Skeletal muscle cell (primary cell): ENCODE results near the gene FBLIM1.

Source experiments
- DNase-seq: peaks from one replicate; pipeline ENCODE4 v3.0.0-alpha.2; 2010; ENCODE audit warnings: low read depth
- H3K4me3 ChIP-seq: 2 replicates; pipeline ENCODE4 v1.5.1; 2011; ENCODE audit warnings: low read depth, mild to moderate bottlenecking, control low read depth, low read length, moderate library complexity

FBLIM1 gene

GRCh38 chr1:15740924-15741850, 17.4 kb upstream of the FBLIM1 start:
- H3K4me3 ChIP-seq: no peak overlapping the region
- DNase-seq: no peak

DNA sequence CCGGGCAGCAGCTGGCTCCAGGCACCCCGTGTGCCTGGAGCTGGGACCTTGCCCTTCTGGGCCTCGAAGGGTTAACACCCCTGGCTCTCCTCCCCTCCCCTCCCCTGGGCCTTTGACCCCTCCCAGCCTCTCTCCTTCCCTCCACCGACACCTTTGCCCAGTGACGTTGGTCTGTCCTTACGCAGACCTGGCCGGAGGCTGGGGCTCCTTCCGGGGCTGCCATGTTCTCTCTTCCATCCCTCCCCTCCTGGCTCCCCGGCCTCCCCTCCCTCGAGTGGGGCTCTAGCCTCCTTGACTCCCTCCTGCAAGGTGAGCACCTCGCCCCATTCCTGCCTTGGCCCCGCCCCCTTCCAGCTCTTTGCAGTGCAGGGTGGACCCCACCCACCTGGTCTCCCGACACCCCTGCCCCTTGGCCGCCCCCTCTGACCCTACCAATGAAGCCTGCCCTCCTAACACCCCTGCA, 16.2 kb upstream of the FBLIM1 start, which contains the start of gene TMEM82:
Gene TMEM82 (plus strand): TSS at position 161 of the 463 bp plus-strand sequence. CDS start 61 bp downstream, at position 222.
- no peak within 1 kb of the TSS for H3K4me3 ChIP-seq
- no peak for DNase-seq

DNA sequence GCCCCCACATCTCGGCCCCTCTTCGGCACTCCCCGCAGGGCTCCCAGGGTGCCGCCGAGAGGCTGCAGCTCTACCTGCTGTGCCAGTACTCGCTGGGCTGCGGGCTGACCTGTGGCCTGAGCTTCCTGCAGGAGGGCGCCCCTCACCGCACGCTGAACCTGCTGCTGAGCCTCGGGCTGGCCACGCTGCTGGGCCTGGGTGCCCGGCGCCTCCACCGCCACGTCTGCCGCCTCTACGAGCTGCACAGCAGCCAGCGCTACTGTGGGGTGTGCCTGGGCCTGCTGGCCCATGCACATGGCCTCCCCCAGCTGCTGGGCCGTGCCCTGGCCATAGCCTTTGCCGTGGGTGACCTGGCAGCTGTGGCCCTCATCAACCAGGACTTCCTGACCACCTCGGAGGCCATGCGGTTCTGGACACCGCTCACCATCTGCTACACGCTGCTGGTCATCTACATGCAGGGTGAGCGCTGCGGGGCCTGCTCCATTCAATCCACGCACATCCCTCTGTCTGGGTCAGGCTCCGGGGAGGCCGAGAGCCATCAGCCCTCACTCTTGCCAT, 14.4 kb upstream of the FBLIM1 start:
- no peak overlapping the region for H3K4me3 ChIP-seq
- no peak for DNase-seq

GRCh38 chr1:15747378-15747777, 11.2 kb upstream of the FBLIM1 start:
- H3K4me3 ChIP-seq: no peak overlapping the region
- no peak for DNase-seq

GRCh38 chr1:15748264-15748663, 10.3 kb upstream of the FBLIM1 start:
- no peak overlapping the region for H3K4me3 ChIP-seq
- DNase-seq: no peak

DNA sequence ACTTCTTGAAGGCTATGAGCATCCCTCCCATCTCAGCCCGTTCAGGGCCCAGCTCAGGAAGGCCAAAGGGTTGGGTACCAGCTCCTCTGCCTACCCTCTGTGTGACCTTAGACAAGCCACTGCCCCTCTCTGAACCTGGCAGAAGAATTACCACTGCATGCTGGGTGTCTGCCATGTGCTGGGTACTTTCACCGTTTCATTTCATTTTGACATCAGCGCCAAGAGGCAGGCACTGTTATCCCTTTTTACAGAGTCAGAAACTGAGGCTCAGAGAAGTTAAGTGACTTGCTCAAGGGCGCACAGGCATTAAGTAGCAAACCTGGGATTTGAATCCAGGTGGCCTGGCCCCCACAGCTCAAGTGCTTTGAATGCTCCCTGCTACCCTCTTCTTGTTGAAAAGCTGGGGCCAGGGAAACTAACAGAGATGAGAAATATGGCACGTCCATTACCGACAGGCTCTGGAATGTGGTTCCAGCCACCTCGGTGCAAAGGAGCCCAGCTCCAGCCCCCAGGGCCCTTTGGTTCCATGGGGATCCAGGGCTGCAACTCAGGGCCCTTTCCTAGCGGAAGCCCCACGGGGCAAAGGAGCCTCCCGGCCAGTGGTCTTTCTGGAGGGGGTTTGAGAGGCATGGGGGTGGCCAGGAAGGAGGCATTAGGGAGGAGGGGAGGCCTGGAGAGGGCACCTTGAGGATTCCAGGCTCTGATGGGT, 9.8 kb upstream of the FBLIM1 start:
- no peak overlapping the region for H3K4me3 ChIP-seq
- no peak for DNase-seq

DNA sequence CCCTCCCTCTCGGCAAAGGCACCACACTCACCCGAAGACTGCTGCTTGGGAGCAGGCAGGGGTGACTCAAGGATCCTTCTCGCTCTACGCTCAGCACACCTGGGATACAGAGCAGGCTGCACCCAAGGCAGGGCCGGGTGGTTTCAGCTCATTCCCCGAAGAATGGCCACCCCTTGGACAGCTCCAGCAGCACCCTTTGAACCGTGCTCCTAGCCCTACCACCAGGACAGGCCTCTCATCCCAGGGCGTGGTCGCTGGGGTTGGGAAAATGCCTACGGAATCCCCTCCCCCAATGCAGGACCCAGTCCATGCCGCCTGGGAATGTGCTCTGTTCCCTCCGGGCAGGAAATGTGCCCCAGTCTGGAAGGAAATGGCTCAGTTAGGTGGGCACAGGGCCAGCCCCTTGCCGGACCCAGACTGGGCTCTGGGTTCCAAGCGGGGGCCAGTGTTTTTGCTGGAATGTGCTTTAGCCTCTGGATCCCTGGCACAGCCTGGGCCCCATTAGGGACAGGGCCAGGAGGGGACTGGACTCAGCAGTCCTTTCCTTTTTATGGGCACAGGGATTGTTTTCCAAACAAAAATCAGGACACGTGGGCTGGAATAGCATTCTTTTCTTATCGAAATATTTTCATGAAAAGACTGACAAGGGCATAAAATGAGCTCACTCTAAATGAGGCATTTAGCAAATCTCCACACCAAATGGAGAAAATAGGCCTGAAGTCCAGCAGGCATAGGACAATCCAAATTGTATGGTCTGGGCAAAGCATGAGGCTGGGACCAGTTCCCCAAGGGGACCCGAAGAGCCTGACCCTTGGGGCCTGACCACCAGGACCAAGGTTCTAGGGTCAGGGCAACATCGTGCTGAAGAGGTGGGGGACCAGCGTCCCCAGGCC, 8.9 kb upstream of the FBLIM1 start:
- no peak overlapping the region for H3K4me3 ChIP-seq
- no peak for DNase-seq

GRCh38 chr1:15750924-15751323, 7.7 kb upstream of the FBLIM1 start:
- H3K4me3 ChIP-seq: no peak overlapping the region
- no peak for DNase-seq

GRCh38 chr1:15751717-15752116, 6.9 kb upstream of the FBLIM1 start:
- DNase-seq: no peak
- no peak overlapping the region for H3K4me3 ChIP-seq

- no peak for DNase-seq
- H3K4me3 ChIP-seq: no peak overlapping the region
These were observed 4.8 kb upstream of the FBLIM1 start for GRCh38 chr1:15753776-15754175.

DNA sequence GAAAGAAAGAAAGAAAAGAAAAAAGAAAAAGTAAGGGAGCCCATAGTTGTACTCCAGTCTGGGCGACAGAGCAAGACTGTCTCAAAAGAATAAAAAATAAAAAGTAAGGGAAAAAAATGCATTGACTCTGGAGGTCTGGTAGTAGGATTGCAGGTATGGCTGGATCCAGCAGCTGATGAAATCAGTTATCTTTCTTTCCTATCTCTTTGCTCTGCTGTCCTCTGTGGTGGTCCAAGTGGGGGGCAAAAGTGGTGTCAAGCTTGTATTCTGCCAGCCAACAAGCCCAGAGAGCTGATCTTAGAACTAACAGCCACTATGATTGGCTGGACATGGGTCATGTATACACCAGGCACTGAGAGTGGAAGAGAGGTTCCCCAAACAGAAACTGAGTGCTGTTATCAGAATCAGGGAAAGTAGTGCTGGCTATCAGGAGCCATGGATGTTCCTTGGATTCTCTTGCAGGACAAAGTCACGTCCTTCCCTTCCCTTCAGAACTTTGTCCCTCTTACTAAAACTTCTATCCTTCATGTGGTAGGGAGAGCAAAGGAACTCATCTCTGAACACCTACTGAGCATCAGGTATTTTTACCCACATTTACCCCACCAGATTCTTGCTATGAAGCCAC, 3.5 kb upstream of the FBLIM1 start:
- DNase-seq: no peak
- H3K4me3 ChIP-seq: no peak overlapping the region

DNA sequence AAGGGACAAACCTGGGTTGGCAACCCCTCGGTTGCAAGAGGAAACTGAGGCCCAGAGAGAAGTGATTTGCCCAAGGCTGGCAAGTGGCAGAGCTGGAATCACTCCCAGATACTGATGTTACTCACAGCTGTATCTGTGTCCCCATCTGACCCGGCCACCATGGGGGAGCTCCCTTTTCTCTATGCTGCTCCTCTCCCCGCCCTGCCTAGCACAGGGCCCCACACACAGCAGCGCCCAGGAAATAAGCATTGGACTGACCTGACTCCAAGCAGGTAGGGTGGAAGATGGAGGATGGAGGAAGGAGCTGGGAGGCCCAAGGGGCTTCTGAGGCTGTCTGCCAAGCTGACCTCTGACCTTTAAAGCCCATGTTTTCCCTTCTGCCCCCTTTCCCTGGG, 3.0 kb upstream of the FBLIM1 start:
- no peak for DNase-seq
- no peak overlapping the region for H3K4me3 ChIP-seq

- no peak for DNase-seq
- H3K4me3 ChIP-seq: no peak overlapping the region
These were observed 2.2 kb upstream of the FBLIM1 start for GRCh38 chr1:15756143-15757015.

DNA sequence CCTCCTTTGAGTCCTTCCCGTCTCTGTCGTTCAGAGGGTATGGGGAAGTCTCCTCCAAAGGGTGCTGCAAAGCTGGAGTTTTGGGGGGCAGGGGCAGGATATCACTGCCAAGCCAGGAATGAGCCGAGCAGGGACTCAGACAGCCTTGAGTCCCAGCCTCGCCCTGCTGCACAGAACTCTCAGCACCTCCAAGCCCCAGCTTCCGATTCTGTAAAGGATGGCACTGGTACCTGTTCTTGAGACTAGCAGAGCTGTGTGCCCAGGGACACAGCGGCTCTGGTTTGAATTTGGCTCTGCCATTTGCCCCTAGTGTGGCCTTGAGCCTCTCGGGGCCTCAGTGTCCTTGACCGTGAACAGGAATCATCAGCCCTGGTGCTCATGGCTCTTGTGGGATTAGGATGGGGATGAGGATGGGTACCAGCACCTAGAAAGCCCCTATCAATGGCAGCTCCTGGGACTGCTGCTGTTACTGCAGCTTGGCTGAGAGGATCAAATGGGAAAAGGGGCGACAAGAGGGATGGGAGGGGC, 1.5 kb upstream of the FBLIM1 start:
- no peak overlapping the region for H3K4me3 ChIP-seq
- no peak for DNase-seq

DNA sequence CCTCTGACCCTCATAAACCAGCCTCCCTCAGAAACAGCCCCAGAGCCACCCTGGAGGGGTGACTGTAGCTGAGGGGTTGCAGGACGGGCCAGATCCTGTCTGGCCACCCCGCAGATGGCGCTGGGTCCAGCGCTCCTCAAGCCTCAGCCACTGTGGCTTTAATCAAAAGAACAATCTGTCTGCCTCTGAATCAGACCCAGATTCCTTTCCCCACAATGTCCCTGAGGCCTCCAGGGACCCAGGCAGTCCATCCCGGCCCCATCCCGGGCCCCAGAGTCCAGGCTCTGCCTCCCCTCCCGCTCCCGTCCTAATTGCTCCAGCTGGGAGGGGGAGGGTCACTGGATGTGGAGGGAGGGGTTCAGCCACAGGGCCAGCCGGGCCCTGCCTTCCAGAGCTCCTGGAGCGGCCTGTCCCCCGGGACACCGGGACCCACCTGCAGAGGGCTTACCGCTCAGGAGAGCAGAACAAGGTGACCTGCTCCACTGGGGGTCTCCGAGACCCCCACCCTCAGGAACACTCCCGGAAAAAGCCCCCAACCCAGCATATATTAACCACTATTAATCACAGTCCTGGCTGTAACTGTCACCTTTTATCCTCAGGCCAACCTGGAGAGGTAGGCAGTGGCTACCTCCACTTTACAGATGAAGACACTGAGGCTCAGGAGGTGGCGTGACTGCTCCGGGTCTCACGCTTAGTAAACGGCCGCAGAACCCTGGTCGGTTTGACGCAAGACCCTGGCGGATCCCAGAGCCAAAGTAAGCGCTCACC, 836 bp upstream of the FBLIM1 start:
- peak overlapping the region; percentile 85 for H3K4me3 ChIP-seq
- DNase-seq: no peak

GRCh38 chr1:15758953-15759661, 512 bp downstream of the FBLIM1 start:
- DNase-seq: no peak
- H3K4me3 ChIP-seq: peak overlapping the region; percentile 85
